Uterus (tissue), 4 donors: Measurements from ENCODE around the gene ABCA1. TPM values are rescaled to one million over a fixed set of nuclear protein-coding genes. Genes with fewer than 3 reads are reported as not detected.

ENCODE experiments used
- DNase-seq, 2 donors: peaks; one replicate each; pipeline ENCODE4 v3.0.0-alpha.2; 2019 to 2020
- H3K27ac ChIP-seq, 2 donors: fragments of 200-600 bp; sonication (generic); 1 replicate in 1 of 2; 2 replicates in 1 of 2; pipeline ENCODE4 v1.5.1; 2016 to 2018
- H3K27me3 ChIP-seq, 2 donors: fragments of 200-600 bp; sonication (generic); one replicate each; pipeline ENCODE4 v1.5.1; 2018 to 2019; ENCODE audit warnings: control low read depth in 1 of 2
- H3K36me3 ChIP-seq, 2 donors: fragments of 200-600 bp; sonication (generic); one replicate each; pipeline ENCODE4 v1.5.1; 2019; ENCODE audit warnings: control low read depth in 1 of 2
- H3K4me1 ChIP-seq, 2 donors: fragments of 200-600 bp; sonication (generic); one replicate each; pipeline ENCODE4 v1.5.1; 2018 to 2019; ENCODE audit warnings: control low read depth in 1 of 2
- H3K4me3 ChIP-seq, 2 donors: fragments of 200-600 bp; sonication (generic); 1 replicate in 1 of 2; 2 replicates in 1 of 2; pipeline ENCODE4 v1.5.1; 2018 to 2019; ENCODE audit warnings: mild to moderate bottlenecking in 1 of 2
- H3K9me3 ChIP-seq, 2 donors: fragments of 200-600 bp; sonication (generic); one replicate each; pipeline ENCODE4 v1.5.1; 2019; ENCODE audit warnings: control low read depth in 1 of 2
- CTCF ChIP-seq, 4 experiments: fragments of 200-600 bp in 2 of 4; fragments of 450-650 bp in 2 of 4; sonication (generic) in 2 of 4; IDR thresholded peaks; one replicate each; pipeline ENCODE4 v1.5.1; 2016 to 2019; ENCODE audit warnings: antibody characterized with exemption in 4 of 4, mild to moderate bottlenecking in 2 of 4, moderate library complexity in 1 of 4
- POLR2A ChIP-seq, 2 donors: fragments of 450-650 bp; IDR thresholded peaks; one replicate each; pipeline ENCODE4 v1.6.1; 2016; ENCODE audit warnings: antibody characterized with exemption in 2 of 2, mild to moderate bottlenecking in 1 of 2, moderate library complexity in 1 of 2
- intact Hi-C: fragments of 100-400 bp; cut with DNase I; formaldehyde crosslinking; loops from one replicate; pipeline ENCODE4 v1.15.1; 2023; ENCODE audit warnings: low total_unique reads
- total RNA-seq, 4 donors: library from RNA; depleted of rRNA in 3 of 4; stranded (reverse); fragments of >200 nt in 3 of 4; gene quantifications; one replicate each; pipeline versions ENCODE4 v1.1.0 to v1.2.4, GENCODE V29; 2014 to 2023
- donor health status: DM: yes; HTN: yes; CAD: no.

ABCA1 gene
- total RNA-seq, 4 donors from 2014 or later: 13.8 to 43.3 (median 25.9) TPM

GRCh38 chr9:104895572-104895971 is 32.4 kb downstream of the ABCA1 start:
- H3K4me3 ChIP-seq: no peak overlapping the region
- no peaks in the 10 kb centered on the region for H3K4me1 ChIP-seq
- H3K9me3 ChIP-seq: no peaks in the 10 kb centered on the region
- TF ChIP-seq CTCF (IDR thresholded peaks at IDR 0.05): no peak
- TF ChIP-seq POLR2A (IDR thresholded peaks at IDR 0.05): no peak
- no peaks in the 10 kb centered on the region for H3K36me3 ChIP-seq
- intact Hi-C loops: no loop called here
- no peak for DNase-seq
- H3K27ac ChIP-seq: no peak overlapping the region
- no peaks in the 10 kb centered on the region for H3K27me3 ChIP-seq

- Histone ChIP-seq H3K27ac (no peak overlapping the region), H3K36me3 (no peaks in the 10 kb centered on the region), H3K4me3 (no peak overlapping the region), H3K9me3 (no peaks in the 10 kb centered on the region), H3K4me1 (no peaks in the 10 kb centered on the region), H3K27me3 (no peaks in the 10 kb centered on the region)
- DNase-seq: no peak
- intact Hi-C loops: no loop called here
- TF ChIP-seq POLR2A (IDR thresholded peaks at IDR 0.05): no peak
- TF ChIP-seq CTCF (IDR thresholded peaks at IDR 0.05): no peak
Measured at GRCh38 chr9:104892701-104893100, 35.3 kb downstream of the ABCA1 start.

- Histone ChIP-seq H3K4me3 (no peak overlapping the region), H3K4me1 (no peaks in the 10 kb centered on the region), H3K36me3 (no peaks in the 10 kb centered on the region), H3K9me3 (no peaks in the 10 kb centered on the region), H3K27me3 (no peaks in the 10 kb centered on the region), H3K27ac (no peak overlapping the region)
- TF ChIP-seq POLR2A (IDR thresholded peaks at IDR 0.05) (no peak), CTCF (IDR thresholded peaks at IDR 0.05) (no peak)
- DNase-seq: no peak
- intact Hi-C loops: no loop called here
Measured at GRCh38 chr9:104890433-104890770, 37.6 kb downstream of the ABCA1 start.

GRCh38 chr9:104885818-104886709 is 41.9 kb downstream of the ABCA1 start:
- H3K9me3 ChIP-seq: no peaks in the 10 kb centered on the region
- DNase-seq: no peak

More at GRCh38 chr9:104885818-104886709, 41.9 kb downstream of the ABCA1 start:
- Histone ChIP-seq H3K4me3 (no peak overlapping the region), H3K36me3 (no peaks in the 10 kb centered on the region), H3K27me3 (no peaks in the 10 kb centered on the region), H3K4me1 (no peaks in the 10 kb centered on the region), H3K27ac (no peak overlapping the region)
- no peak for TF ChIP-seq POLR2A (IDR thresholded peaks at IDR 0.05)
- TF ChIP-seq CTCF (IDR thresholded peaks at IDR 0.05): no peak
- intact Hi-C loops: no loop called here
